GM18498 (cell line): ENCODE data around the gene TPSB2.
"Not testable (repeated sequence)": the region's sequence is repeated elsewhere in the genome, so short reads cannot be mapped to it uniquely, and the experiment has no call there.

Source experiments
- ATAC-seq: cut with Tn5 transposase; IDR thresholded peaks from one replicate; pipeline ENCODE4 v1.9.1; 2021; ENCODE audit warnings: mild to moderate bottlenecking, moderate library complexity; ENCODE audit not compliant: unreplicated experiment

The TPSB2 gene

DNA sequence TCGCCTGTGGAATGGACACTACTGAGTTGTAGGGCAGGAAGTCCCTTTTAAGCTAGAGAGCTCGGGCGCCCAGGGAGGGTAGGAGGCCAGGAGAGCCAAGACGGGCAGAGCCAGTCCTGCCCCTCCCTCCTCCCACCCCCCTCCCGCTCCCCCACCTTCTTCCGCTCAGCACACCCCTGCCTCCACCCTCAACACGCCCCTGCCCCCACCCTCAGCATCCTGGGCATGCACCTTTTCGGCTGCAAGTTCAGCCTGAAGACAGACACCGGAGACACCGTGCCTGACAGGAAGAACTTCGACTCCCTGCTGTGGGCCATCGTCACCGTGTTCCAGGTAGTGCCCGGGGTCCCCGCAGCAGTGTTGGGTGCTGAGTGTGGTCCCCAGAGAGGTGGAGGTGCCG lies 23.2 kb downstream of the TPSB2 start:
- no peak for ATAC-seq

DNA sequence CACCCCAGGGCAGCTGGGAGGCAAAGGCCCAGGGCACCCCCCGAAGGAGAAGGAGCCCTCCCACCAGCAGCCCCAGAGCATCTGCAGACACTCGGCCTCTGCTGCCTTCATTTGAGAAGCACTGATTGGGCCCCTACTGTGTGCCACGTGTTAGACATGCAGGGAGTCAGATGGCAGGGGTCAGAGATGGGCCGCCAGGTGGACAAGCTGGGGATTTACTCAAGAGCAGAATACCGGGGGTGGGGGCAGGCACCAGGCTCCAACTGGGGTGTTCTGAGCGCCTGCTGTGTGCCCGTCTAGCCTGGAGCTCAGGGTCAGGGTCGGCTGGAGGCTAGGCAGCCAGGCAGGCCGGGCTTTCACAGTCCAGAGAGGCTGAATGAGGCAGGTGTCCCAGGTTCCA lies 23.7 kb downstream of the TPSB2 start:
- no peak for ATAC-seq

DNA sequence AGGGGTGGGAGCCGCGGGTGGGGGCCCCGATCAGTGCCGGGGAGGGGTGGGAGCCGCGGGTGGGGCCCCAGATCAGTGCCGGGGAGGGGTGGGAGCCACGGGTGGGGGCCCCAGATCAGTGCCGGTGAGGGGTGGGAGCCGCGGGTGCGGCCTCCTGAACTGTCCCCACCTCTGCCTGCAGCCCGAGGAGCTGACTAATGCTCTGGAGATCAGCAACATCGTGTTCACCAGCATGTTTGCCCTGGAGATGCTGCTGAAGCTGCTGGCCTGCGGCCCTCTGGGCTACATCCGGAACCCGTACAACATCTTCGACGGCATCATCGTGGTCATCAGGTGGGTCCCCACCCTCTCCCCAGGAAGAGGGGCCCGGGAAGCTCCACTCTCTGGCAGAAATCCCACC lies 25.1 kb downstream of the TPSB2 start:
- ATAC-seq = no peak

DNA sequence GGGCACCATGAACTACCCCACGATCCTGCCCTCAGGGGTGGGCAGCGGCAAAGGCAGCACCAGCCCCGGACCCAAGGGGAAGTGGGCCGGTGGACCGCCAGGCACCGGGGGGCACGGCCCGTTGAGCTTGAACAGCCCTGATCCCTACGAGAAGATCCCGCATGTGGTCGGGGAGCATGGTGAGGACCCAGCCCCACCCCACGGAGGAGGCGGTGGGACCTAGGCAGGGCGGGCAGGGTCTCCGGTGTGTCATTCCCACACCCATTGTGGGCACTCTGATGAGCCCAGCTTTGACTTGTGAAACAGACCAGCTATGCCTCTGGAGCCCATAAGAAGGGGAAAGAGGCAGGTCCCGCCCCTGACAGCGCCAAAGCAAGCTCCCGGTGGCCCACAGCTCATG lies 27.7 kb downstream of the TPSB2 start:
- ATAC-seq = no peak

DNA sequence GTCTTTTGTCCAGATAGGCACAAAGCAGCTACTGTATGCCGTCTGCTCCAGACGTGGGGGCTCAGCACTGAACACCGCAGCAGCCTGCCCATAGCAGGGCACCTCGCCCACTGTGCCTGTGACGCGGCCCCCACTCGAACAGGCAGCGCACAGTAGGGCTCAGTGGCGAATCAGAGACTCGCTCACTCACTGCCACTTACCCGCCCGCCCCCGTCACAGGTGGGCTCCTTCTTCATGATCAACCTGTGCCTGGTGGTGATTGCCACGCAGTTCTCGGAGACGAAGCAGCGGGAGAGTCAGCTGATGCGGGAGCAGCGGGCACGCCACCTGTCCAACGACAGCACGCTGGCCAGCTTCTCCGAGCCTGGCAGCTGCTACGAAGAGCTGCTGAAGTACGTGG lies 28.5 kb downstream of the TPSB2 start:
- ATAC-seq = no peak

DNA sequence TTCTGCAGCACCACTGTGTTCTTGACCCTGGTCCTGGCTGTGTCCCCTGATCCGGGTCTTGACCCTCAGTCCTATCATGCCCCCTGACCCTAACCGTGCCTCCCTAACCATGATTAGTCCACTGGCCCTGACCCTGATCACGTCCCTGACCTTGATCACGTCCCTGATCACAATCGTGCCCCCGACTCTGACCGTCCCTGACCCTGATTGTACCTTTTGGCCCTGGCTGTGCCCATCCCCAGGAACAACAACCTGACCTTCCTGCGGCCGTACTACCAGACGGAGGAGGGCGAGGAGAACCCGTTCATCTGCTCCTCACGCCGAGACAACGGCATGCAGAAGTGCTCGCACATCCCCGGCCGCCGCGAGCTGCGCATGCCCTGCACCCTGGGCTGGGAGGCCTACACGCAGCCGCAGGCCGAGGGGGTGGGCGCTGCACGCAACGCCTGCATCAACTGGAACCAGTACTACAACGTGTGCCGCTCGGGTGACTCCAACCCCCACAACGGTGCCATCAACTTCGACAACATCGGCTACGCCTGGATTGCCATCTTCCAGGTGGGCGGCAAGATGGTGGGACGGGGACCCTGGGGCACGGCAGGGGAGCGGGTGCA lies 29.9 kb downstream of the TPSB2 start:
- no peak for ATAC-seq

DNA sequence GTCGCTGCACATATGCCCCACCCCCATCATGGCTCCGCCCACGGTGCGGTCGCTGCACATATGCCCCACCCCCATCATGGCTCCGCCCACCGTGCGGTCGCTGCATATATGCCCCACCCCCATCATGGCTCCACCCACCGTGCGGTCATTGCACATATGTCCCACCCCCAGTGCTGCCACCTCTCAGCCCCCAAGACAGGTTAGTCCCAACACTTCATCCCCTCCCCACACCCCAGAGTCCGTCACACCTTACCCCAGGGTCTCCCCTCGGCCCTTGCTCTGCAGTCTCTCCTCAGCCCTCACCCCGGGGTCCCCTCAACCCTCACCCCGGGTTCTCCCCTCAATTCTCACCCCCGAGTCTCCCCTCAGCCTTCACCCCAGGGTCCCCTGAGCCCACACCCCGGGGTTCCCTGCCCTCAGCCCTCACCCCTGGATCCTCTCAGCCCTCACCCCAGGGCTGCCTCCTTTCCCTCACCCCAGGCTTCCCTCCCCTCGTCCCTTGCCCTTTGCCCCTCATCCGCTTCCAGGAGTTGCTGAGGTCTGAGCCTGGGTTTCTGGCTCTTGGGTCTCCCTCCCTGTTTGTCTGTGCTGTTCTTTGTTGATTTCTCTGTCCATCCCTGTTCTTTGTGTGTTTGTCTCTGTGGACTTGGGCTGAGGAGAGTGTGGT lies 30.5 kb downstream of the TPSB2 start:
- ATAC-seq = no peak

DNA sequence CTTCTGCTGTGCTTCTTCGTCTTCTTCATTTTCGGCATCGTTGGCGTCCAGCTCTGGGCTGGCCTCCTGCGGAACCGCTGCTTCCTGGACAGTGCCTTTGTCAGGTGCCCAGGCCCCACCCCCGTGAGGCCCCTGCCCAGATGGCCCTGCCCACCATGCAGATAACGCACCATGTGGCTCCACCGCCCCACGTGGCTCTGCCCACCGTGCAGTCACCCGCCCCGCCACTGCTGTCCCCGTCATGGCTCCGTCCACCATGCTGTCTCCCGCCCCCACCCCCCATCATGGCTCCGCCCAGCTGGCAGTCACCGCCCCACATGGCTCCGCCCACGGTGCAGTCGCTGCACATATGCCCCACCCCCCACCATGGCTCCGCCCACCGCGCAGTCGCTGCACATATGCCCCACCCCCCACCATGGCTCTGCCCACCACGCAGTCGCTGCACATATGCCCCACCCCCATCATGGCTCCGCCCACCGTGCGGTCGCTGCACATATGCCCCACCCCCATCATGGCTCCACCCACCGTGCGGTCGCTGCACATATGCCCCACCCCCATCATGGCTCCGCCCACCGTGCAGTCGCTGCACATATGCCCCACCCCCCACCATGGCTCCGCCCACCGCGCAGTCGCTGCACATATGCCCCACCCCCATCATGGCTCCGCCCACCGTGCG lies 31.2 kb downstream of the TPSB2 start:
- not testable (repeated sequence) for ATAC-seq

DNA sequence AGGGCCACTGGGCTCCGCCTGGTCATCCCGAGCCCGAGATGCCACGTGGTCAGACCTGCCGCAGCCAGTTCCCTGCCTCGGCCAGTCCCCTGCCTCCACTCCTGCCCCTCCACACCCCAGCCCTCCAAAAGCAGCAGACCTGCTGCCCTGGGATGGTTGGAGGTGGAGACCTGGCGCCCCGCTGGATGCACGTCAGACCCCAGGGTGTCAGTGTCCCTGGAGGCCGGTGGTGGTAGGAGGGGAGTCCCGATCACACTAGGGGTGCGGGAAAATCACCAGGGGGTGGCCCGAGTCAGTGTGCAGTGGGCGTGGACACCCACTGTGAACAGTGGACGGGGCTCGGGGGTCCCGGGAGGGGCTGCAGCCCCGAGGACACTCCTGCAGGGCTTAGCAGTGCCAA lies 31.8 kb downstream of the TPSB2 start:
- ATAC-seq = no peak

DNA sequence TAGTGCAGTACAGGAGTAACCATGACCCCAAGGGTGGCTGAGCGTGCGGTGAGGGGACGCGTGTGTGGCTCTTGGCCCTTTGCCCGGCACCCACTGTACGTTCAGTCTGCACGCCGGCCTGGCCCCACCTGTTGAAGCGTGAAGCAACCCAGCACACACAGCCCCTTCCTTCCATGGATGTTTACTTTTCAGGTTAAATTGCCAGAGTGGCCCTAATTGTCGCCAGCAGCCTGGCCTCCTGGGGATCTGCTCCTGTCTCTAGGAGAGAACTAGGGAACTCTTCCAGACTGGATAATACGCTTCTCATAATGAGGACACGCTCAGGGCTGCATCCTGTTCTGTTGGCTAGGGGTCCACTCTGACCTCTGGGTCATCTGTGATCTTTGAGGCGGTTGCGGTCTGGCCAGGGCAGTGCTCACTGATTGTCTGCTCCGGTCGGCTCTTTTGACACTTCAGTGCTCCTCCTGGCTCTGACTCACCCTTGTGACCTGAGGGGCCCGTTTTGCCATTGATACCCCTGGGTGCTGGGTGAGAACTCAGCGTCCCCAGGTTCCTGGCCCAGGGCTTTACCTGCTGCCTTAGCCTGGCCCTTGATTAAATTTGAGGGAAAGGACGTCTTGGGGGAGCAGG lies 32.6 kb downstream of the TPSB2 start:
- no peak for ATAC-seq

DNA sequence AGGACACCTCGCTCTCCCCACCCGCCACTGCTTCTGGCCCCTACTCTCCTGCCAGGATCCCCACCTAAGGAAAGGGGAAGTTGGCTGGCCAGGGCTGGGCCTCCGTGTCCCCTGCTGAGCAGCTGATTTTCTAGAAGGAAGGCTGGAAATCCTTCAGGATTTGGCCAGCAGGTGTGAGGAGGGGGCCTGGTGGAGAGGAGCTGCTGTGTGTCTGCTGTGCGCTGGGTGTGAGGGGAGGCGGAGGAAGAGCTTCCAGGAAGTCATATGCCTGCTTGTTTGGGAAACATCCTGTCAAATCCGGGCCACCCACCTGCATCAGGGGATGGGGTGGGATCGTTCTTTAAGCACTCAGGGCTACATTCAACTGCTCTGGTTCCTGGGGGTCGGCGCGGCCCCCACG lies 33.5 kb downstream of the TPSB2 start:
- ATAC-seq = no peak

DNA sequence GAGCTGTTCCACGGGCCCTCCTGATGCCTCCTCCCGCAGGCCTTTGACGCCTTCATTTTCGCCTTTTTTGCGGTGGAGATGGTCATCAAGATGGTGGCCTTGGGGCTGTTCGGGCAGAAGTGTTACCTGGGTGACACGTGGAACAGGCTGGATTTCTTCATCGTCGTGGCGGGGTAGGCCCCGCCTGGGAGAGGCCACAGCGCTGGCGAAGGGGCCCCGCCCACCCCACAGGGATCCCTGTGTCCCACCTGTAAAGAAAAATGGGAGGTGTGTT lies 34.7 kb downstream of the TPSB2 start:
- ATAC-seq = no peak

DNA sequence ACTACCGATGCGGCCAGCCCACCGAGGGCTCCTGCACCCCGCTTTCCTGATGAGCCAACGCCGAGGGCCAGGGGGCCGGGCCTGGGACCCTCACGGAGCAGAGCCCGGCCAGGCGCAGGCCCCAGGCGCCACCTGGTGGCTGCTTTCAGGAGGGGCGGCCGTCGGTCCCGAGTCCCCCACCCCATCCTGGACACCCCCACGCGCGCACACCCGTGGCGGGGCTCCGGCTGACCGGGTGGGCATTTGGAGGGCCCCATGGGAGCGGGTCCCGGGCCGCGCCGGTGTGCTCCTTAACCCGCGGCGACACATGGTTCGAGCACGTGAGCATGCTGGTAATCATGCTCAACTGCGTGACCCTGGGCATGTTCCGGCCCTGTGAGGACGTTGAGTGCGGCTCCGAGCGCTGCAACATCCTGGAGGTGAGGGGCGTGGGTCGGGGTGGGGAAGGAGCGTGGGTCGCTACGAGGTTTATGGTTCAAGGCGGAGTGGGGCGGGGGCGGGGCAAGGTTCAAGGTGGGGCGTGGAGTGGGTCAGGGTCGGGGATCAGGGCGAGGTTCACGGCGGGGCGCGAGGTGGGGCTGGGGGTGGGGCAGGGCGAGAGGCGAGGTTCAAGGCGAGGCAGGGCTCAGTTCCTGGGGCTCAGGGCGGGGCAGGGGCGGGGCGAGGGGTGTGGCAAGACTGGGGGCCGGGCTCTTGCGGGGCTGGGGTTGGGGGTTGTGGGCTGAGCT lies 35.2 kb downstream of the TPSB2 start:
- ATAC-seq = no peak

DNA sequence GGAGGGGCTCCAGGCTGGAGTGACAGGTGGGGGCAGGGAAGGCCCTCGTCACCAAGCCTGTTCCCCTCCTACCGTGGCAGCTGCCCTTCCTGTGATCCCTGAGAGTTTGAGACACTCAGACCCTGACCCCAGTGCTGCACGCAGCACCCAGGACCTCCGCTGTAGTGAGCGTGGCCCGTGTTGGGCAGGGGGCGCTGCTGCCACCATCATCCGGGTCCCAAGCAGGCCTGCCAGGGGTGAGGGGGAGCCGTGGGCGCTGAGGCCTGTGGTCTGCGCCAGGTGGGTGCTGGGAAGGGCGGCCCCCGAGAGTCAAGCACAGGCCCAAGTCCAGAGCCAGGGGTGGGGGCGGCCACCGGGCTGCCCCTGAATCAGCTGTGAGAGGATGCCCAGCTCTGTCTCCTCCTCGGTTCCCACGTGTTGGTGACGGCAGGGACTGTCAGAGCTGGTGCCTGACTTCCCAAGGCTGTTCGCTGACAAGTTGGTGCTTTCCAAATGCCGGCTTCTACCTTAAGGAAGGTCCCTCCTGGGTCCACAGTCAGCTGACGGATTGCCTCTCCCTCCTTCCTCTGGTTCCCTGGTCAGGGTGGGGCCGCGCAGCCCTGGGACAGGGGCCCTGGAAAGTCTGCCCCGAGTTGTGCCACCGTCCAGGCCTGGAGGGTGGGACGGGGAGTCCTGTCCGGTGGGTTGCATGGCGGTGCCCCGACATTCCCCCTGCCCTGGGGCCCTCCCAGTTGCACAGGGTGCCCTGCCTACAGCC lies 36.0 kb downstream of the TPSB2 start:
- no peak for ATAC-seq

DNA sequence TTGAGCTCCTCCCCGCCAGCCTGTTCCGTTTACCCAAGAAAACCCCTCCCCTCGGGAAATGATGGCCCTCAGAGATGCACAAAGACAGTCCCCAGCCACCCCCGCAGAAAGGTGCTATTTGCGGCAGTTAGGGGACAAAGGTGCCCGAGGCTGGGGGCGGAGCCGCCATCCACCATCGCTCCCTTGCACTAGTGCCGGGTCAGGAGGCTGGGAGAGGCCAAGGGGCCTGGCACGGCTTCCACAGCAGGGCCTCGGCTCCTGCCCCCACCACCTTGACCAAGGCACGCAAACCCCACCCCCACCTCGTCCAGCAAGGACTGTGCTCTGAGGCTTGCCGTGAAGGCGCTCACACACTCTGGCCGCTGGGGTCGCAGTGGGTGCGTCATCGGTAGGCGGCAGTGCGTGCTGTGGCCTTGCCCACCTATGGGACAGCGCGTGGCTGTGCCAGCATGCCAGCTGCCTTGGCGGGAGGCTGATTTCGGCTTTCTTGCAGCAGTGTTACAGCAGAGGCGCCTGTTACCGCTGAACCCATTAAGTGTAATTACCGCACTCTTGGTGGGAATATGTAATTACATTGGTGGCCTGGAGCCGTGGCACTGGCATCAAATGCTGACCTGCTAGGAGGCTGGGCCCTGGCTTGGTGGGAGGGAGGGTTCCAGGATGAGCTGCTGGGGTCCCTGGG lies 36.7 kb downstream of the TPSB2 start:
- no peak for ATAC-seq

DNA sequence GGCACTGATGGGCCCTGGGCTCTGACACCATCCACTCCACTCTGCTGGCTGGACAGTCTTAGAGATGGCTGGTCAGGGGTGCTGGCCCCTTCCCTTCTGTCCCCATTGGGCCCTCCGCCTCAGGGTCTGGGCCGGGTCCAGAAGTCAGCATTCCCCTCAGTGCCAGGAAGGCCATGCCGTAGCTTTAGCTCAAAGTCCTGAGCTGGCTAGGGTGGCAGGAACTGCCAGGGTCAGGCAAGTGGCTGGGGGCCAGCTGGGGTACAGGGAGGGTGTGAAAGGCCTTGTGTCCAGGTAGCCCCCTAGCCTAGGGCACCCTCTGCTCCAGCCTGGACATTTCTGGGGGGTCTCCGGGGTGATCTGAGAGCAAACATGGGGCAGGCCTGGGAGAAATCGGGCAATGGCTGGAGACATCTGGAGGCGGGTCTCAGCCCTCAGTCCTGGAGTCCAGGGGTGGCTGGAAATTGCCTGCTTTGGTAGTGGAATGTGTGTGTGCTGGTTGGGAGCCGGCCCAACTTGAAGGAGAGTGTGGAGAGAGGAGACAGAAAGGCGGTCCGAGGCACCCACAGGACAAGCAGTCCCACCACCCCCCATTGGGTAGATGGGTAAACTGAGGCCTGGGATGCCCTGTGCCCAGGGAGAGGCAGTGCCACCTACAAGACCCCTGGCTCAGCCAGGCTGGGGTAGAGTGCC lies 37.5 kb downstream of the TPSB2 start:
- no peak for ATAC-seq

DNA sequence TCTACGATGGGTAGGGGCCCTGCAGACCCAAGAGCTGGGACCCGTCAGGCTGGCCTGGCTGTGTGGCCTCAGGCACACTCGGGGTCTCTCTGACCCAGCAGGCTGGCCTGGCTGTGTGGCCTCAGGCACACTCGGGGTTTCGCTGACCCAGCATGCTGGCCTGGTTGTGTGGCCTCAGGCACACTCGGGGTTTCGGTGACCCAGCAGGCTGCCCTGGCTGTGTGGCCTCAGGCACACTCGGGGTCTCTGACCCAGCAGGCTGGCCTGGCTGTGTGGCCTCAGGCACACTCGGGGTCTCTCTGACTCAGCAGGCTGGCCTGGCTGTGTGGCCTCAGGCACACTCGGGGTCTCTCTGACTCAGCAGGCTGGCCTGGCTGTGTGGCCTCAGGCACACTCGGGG lies 39.2 kb downstream of the TPSB2 start:
- ATAC-seq = not testable (repeated sequence)

DNA sequence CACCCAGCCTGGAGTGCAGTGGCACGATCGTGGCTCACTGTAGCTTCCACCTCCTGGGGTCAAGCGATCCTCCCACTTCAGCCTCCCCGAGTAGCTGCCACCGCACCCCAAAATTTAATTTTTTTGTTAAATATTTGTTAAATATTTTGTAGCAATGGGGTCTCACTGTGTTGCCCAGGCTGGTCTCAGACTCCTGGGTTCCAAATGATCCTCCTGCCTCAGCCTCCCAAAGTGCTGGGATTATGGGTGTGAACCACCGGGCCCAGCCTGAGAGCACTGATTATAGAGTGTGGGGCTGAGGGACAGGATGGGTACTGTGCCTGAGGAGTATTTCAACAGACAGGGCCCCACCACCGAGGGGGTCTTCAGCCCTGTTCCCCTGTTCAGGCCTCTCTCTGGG lies 40.5 kb downstream of the TPSB2 start:
- ATAC-seq = no peak

DNA sequence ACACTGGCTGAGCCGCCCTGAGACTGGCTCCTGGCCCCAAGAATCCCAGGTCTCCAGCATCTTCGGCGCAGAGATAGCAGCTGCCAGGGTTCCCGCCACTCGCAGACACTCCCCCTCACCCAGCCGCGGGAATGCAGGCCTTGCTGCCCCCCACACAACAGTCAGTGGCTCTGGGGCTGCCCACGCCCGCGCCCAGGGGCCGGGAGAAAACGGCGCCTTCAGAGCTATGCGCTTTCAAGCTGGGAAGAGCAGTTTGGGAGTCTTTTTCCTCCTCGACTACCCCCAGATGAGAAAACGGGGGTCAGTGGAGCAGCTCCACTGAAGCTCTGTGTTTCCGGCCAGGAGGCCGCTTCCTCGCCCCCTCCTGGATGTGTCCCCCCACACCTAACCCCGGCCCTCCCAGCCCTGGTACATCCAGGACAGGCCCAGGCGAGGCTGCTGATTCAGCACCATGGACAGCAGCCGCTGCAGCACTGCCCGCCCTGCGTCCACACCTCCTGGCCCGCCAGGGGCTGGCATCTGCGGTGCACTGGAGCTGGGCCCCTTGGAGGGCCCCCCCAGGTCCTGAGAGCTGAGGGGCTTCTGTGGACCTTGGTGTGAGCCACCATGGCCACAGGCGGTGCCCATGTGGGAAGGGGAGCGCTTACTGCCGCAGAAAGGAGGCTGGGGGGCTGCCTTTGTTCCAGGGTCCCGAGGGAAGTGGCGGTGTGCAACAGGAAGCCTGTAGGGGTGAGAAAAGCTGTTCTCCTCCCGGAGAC lies 41.4 kb downstream of the TPSB2 start:
- no peak for ATAC-seq
